ENCODE results near the gene LDLR. TPM values are rescaled to one million over a fixed set of nuclear protein-coding genes. Genes with fewer than 3 reads are reported as not detected.

The LDLR gene
- total and polyA plus RNA-seq, 2 donors from 2014 or later: 17.6 to 42.4 TPM

- Histone ChIP-seq H3K36me3 (ENCODE audit: control insufficient read depth in 2 of 3, insufficient read depth in 3 of 3, low read length in 3 of 3) (peaks cover 4 to 31% (median 10%) of the 10 kb centered on the region in 3 donors), H3K4me1 (ENCODE audit: control insufficient read depth in 2 of 3, insufficient read depth in 2 of 3, low read depth in 1 of 3, low read length in 3 of 3) (no peaks in the 10 kb centered on the region), H3K9ac (ENCODE audit: low read length in 3 of 3) (no peak overlapping the region), H3K9me3 (ENCODE audit: control insufficient read depth in 2 of 3, insufficient read depth in 1 of 3, low read length in 3 of 3) (no peaks in the 10 kb centered on the region), H3K27me3 (ENCODE audit: control insufficient read depth, insufficient read depth, low read length) (no peaks in the 10 kb centered on the region), H3K27ac (ENCODE audit: low read depth in 2 of 2, low read length in 2 of 2) (no peak overlapping the region), H3K4me3 (ENCODE audit: low read length in 3 of 3) (no peak overlapping the region)
- FAIRE-seq (no peak), DNase-seq (no peak)
- no peak for TF ChIP-seq CTCF (IDR thresholded peaks at IDR 0.05; ENCODE audit: borderline replicate concordance, extremely low read depth, insufficient read depth)
- intact Hi-C loops (cut with DNase I): no loop called here
These were observed 44.8 kb upstream of the LDLR start for GRCh38 chr19:11044431-11044830.

- no peak for FAIRE-seq
These were observed 43.7 kb upstream of the LDLR start for GRCh38 chr19:11045536-11045935.

GRCh38 chr19:11046605-11047354 is 42.5 kb upstream of the LDLR start:
- no peak for TF ChIP-seq CTCF (IDR thresholded peaks at IDR 0.05; ENCODE audit: borderline replicate concordance, extremely low read depth, insufficient read depth)
- no peak overlapping the region for H3K27ac ChIP-seq (ENCODE audit: low read depth in 2 of 2, low read length in 2 of 2)
- intact Hi-C loops (cut with DNase I): no loop called here
- no peak for DNase-seq
- H3K9me3 ChIP-seq (ENCODE audit: control insufficient read depth in 2 of 3, insufficient read depth in 1 of 3, low read length in 3 of 3): no peaks in the 10 kb centered on the region
- peaks cover 2 to 35% (median 12%) of the 10 kb centered on the region in 3 donors for H3K36me3 ChIP-seq (ENCODE audit: control insufficient read depth in 2 of 3, insufficient read depth in 3 of 3, low read length in 3 of 3)
- H3K27me3 ChIP-seq (ENCODE audit: control insufficient read depth, insufficient read depth, low read length): no peaks in the 10 kb centered on the region
- no peak overlapping the region for H3K4me3 ChIP-seq (ENCODE audit: low read length in 3 of 3)
- H3K4me1 ChIP-seq (ENCODE audit: control insufficient read depth in 2 of 3, insufficient read depth in 2 of 3, low read depth in 1 of 3, low read length in 3 of 3): no peaks in the 10 kb centered on the region
- FAIRE-seq: no peak
- no peak overlapping the region for H3K9ac ChIP-seq (ENCODE audit: low read length in 3 of 3)

More at GRCh38 chr19:11045536-11045935, 43.7 kb upstream of the LDLR start:
- Histone ChIP-seq H3K9me3 (ENCODE audit: control insufficient read depth in 2 of 3, insufficient read depth in 1 of 3, low read length in 3 of 3) (no peaks in the 10 kb centered on the region), H3K4me1 (ENCODE audit: control insufficient read depth in 2 of 3, insufficient read depth in 2 of 3, low read depth in 1 of 3, low read length in 3 of 3) (no peaks in the 10 kb centered on the region), H3K27me3 (ENCODE audit: control insufficient read depth, insufficient read depth, low read length) (no peaks in the 10 kb centered on the region), H3K27ac (ENCODE audit: low read depth in 2 of 2, low read length in 2 of 2) (no peak overlapping the region), H3K4me3 (ENCODE audit: low read length in 3 of 3) (no peak overlapping the region), H3K36me3 (ENCODE audit: control insufficient read depth in 2 of 3, insufficient read depth in 3 of 3, low read length in 3 of 3) (peaks cover 4 to 37% (median 12%) of the 10 kb centered on the region in 3 donors), H3K9ac (ENCODE audit: low read length in 3 of 3) (no peak overlapping the region)
- TF ChIP-seq CTCF (IDR thresholded peaks at IDR 0.05; ENCODE audit: borderline replicate concordance, extremely low read depth, insufficient read depth): no peak
- DNase-seq: no peak
- intact Hi-C loops (cut with DNase I): no loop called here
